ENCODE data around the gene LRCH4.

Gene LRCH4

DNA sequence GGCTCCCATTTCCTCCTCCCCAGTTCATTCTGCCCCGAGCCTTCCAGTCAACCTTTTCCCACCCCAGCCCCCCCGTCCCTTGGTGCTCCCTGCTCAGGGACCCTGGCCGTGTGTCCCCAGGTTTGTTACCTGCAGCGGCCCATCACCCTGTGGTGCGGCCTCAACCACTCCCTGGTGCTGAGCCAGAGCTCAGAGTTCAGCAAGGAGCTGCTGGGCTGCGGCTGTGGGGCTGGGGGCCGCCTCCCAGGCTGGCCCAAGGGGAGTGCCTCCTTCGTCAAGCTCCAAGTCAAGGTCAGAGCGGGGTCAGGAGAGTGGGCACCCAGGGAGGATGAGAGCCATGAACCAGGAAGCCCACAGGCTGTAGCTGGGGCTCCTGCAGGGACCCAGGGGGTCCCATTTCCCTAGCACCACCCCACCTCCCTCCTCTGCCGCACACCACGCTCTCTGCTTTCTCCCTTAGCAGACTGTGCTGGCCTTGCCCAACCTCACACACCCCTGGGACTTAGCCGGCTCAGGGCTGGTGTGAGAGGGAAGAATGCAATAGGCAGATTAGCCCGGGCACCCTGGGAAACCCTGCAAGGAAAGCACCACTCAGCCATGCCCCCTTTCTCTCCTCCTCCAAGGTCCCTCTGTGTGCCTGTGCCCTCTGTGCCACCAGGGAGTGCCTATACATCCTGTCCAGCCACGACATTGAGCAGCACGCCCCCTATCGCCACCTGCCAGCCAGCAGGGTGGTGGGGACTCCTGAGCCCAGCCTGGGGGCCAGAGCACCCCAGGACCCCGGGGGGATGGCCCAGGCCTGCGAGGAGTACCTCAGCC, 14.2 kb upstream of the LRCH4 start:
- no peak for DNase-seq (ENCODE audit: low read depth)
- in situ Hi-C loops (cut with HindIII; ENCODE audit: low sequenced_read_pairs) = no loop called here
- H3K4me3 ChIP-seq (ENCODE audit: low read depth, low read length) = no peak overlapping the region
- TF ChIP-seq, protein P1, sequence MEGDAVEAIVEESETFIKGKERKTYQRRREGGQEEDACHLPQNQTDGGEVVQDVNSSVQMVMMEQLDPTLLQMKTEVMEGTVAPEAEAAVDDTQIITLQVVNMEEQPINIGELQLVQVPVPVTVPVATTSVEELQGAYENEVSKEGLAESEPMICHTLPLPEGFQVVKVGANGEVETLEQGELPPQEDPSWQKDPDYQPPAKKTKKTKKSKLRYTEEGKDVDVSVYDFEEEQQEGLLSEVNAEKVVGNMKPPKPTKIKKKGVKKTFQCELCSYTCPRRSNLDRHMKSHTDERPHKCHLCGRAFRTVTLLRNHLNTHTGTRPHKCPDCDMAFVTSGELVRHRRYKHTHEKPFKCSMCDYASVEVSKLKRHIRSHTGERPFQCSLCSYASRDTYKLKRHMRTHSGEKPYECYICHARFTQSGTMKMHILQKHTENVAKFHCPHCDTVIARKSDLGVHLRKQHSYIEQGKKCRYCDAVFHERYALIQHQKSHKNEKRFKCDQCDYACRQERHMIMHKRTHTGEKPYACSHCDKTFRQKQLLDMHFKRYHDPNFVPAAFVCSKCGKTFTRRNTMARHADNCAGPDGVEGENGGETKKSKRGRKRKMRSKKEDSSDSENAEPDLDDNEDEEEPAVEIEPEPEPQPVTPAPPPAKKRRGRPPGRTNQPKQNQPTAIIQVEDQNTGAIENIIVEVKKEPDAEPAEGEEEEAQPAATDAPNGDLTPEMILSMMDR (IDR thresholded peaks at IDR 0.05; ENCODE audit: low read depth, low read length, missing control alignments) = no peak

DNA sequence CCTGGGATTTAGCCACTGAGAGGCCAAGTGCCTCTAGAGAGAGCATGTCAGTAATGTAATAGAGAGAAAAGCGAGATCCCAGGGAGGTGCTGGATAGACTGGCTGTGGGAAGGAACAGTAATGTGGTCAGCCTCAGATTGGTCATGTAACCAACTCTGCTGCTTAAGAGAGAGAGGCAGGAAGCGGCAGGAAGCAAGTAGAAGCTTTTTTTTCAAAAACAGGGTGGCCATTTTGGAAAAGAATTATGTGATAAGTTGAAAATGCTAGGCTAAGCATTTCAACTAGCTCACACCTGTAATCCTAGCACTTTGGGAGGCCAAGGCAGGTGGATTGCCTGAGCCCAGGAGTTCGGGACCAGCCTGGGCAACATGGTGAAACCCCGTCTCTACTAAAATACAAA, 12.5 kb upstream of the LRCH4 start:
- TF ChIP-seq, protein P1 (IDR thresholded peaks at IDR 0.05; ENCODE audit: low read depth, low read length, missing control alignments) = no peak
- in situ Hi-C loops (cut with HindIII; ENCODE audit: low sequenced_read_pairs) = no loop called here
- no peak for DNase-seq (ENCODE audit: low read depth)
- no peak overlapping the region for H3K4me3 ChIP-seq (ENCODE audit: low read depth, low read length)

DNA sequence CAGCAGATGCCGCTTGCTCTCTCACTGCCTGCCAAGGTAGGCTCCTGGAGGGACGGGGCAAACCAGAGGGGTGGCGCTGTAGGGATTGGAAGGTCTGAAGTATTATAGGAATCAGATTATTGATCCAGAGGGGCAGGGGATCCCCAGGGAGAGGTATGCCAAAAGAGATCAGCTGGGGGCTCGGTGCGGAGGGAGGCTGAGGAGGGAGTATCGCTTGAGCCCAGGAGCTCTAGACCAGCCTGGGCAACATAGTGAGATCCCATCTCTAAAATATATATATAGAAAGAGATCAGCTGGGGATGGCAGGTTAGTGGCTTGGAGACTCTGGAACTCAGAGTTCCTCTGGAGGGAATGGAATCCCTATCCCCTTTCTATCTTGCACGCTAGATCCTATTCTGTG, 9.3 kb upstream of the LRCH4 start:
- no peak overlapping the region for H3K4me3 ChIP-seq (ENCODE audit: low read depth, low read length)
- DNase-seq (ENCODE audit: low read depth) = no peak
- in situ Hi-C loops (cut with HindIII; ENCODE audit: low sequenced_read_pairs) = no loop called here
- TF ChIP-seq, protein P1 (IDR thresholded peaks at IDR 0.05; ENCODE audit: low read depth, low read length, missing control alignments) = no peak

DNA sequence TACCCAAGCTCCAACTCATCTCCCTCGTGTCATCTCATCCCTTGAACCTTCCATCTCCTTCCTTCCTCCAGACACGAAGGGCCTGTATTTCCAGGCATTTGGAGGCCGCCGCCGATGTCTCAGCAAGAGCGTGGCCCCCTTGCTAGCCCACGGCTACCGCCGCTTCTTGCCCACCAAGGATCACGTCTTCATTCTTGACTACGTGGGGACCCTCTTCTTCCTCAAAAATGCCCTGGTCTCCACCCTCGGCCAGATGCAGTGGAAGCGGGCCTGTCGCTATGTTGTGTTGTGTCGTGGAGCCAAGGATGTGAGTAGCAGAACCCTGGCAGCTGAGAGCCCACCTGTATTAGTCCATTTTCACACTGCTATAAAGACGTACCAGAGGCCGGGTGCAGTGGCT, 5.7 kb upstream of the LRCH4 start:
- H3K4me3 ChIP-seq (ENCODE audit: low read depth, low read length) = no peak overlapping the region
- DNase-seq (ENCODE audit: low read depth) = no peak
- TF ChIP-seq, protein P1 (IDR thresholded peaks at IDR 0.05; ENCODE audit: low read depth, low read length, missing control alignments) = no peak
- in situ Hi-C loops (cut with HindIII; ENCODE audit: low sequenced_read_pairs) = no loop called here

DNA sequence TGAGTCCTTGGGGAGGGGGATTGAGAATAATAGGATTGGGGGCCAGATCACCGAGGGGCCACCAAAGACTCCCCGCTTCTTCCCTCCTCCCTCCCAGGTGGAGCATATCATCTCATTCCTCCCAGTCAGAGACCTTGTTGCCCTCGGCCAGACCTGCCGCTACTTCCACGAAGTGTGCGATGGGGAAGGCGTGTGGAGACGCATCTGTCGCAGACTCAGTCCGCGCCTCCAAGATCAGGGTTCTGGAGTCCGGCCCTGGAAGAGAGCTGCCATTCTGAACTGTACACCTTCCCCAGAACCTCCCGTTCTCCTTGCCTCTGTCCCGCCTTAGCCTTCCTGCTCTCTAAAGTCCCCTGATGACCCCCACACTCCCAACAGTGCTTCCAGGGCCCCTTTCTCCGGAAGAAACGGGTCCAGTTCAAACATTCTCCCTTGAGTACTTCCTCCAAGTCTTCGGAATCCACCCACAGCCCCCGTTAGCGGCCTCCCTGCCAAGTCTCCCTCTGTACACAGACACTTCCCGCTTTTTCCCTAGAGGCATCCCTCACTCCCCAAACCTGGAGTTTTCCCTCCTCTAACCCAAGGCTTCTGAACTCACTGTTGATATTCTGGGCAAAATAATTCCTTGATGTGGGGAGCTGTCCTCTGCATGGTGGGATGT, 4.3 kb upstream of the LRCH4 start:
- in situ Hi-C loops (cut with HindIII; ENCODE audit: low sequenced_read_pairs) = no loop called here
- H3K4me3 ChIP-seq (ENCODE audit: low read depth, low read length) = no peak overlapping the region
- TF ChIP-seq, protein P1 (IDR thresholded peaks at IDR 0.05; ENCODE audit: low read depth, low read length, missing control alignments) = no peak
- no peak for DNase-seq (ENCODE audit: low read depth)

DNA sequence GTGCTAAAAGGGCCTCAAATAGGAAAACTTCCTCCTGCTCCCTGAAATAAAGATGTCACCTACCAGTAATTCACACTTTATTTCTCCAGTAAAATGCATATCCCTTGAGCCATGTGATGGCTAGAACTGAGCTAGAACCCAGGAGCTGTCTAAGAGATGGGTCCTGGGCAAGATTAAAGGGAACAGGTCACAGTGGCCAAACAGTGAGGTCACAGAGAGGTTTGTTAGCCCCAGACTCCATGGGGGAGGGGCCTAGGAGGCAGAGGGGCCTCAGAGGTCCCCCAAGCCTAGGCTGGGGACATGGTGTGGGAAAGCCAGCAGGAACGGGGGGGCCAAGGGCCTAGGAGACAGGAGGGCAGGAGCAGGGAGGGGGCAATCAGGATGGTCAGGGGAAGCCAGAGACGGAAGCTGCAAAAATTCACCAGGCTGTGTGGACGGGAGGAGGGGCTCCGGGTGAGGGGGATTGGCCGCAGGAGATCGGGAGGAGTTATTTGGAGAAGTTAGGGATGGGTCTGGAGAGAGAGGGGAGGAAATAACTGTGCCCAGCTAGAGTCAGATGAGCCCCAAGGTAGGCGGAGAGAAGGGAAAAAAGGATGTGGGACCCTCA, 3.5 kb upstream of the LRCH4 start:
- no peak for DNase-seq (ENCODE audit: low read depth)
- H3K4me3 ChIP-seq (ENCODE audit: low read depth, low read length) = no peak overlapping the region
- TF ChIP-seq, protein P1 (IDR thresholded peaks at IDR 0.05; ENCODE audit: low read depth, low read length, missing control alignments) = no peak
- in situ Hi-C loops (cut with HindIII; ENCODE audit: low sequenced_read_pairs) = no loop called here
